ENCODE data around the gene GRPR.

GRPR gene

DNA sequence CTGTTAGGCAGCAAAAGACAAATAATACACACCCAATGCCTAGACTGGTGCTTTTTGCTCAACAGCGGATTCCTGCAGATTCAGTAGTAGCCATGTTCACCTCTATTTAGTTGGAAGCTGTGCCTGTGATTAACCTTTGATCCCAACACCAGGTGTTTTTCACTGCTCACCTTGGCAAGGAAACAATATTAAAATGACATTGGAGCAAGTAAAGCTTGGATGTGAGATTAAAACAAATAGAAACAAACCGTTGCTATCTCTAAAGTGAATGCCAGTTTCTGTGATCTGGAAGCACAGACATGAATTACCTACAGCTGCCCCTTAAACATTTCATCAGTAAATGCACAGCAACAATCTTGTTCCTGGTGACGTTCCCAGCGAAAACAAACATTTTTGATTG, 79.6 kb downstream of the GRPR start:
- no peak overlapping the region for H3K27ac ChIP-seq
- DNase-seq (ENCODE audit: low spot score): no peak
- ChIA-PET POLR2A (ENCODE audit: low non-redundant PET) (no interaction called here), CTCF (no interaction called here)
- TF ChIP-seq, protein P1, sequence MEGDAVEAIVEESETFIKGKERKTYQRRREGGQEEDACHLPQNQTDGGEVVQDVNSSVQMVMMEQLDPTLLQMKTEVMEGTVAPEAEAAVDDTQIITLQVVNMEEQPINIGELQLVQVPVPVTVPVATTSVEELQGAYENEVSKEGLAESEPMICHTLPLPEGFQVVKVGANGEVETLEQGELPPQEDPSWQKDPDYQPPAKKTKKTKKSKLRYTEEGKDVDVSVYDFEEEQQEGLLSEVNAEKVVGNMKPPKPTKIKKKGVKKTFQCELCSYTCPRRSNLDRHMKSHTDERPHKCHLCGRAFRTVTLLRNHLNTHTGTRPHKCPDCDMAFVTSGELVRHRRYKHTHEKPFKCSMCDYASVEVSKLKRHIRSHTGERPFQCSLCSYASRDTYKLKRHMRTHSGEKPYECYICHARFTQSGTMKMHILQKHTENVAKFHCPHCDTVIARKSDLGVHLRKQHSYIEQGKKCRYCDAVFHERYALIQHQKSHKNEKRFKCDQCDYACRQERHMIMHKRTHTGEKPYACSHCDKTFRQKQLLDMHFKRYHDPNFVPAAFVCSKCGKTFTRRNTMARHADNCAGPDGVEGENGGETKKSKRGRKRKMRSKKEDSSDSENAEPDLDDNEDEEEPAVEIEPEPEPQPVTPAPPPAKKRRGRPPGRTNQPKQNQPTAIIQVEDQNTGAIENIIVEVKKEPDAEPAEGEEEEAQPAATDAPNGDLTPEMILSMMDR (conservative IDR thresholded peaks at IDR 0.05; ENCODE audit: low read depth): no peak

All from RWPE1 (cell line).